Measurements from ENCODE around the gene DYNLT2B. TPM values are rescaled to one million over a fixed set of nuclear protein-coding genes. Genes with fewer than 3 reads are reported as not detected.

DYNLT2B gene
- total and polyA plus RNA-seq, 11 donors = 1.9 to 8.8 (median 3.6) TPM

GRCh38 chr3:196263819-196264218 lies 54.2 kb downstream of the DYNLT2B start:
- peaks cover 0 to 91% (median 70%) of the 10 kb centered on the region in 9 donors for H3K36me3 ChIP-seq
- peaks cover 0 to 8% (median 0%) of the 10 kb centered on the region in 12 donors for H3K4me1 ChIP-seq
- no peak overlapping the region for H3K4me3 ChIP-seq
- intact Hi-C loops (cut with DNase I) = no loop called here
- ATAC-seq (no peak), DNase-seq (no peak)
- H3K27ac ChIP-seq = no peak overlapping the region
- TF ChIP-seq CTCF (IDR thresholded peaks at IDR 0.05) (no peak), POLR2A (IDR thresholded peaks at IDR 0.05) (no peak)
- no peaks in the 10 kb centered on the region for H3K27me3 ChIP-seq
- H3K9me3 ChIP-seq = peaks cover 0 to 5% (median 0%) of the 10 kb centered on the region in 12 donors
- 95 to 97% (median 96%) methylated on average over 7 of the region's 7 CpGs for WGBS, 4 donors

- H3K27me3 ChIP-seq = no peaks in the 10 kb centered on the region
- H3K36me3 ChIP-seq = peaks cover 0 to 88% (median 59%) of the 10 kb centered on the region in 9 donors
- no peak overlapping the region for H3K27ac ChIP-seq
- intact Hi-C loops (cut with DNase I) = no loop called here
- ATAC-seq (no peak), DNase-seq (no peak)
- TF ChIP-seq CTCF (IDR thresholded peaks at IDR 0.05) (no peak), POLR2A (IDR thresholded peaks at IDR 0.05) (no peak)
- H3K4me3 ChIP-seq = no peak overlapping the region
- WGBS, 4 donors = 98 to 99% (median 98%) methylated on average over 4 of the region's 4 CpGs
- H3K4me1 ChIP-seq = no peaks in the 10 kb centered on the region
- peaks cover 0 to 5% (median 0%) of the 10 kb centered on the region in 12 donors for H3K9me3 ChIP-seq
Observed at GRCh38 chr3:196260784-196261183, 57.3 kb downstream of the DYNLT2B start.

- Histone ChIP-seq H3K4me1 (no peaks in the 10 kb centered on the region), H3K9me3 (peaks cover 0 to 1% (median 0%) of the 10 kb centered on the region in 12 donors), H3K36me3 (peaks cover 0 to 72% (median 43%) of the 10 kb centered on the region in 9 donors), H3K4me3 (no peak overlapping the region), H3K27me3 (no peaks in the 10 kb centered on the region), H3K27ac (no peak overlapping the region)
- no peak for TF ChIP-seq CTCF (IDR thresholded peaks at IDR 0.05)
- TF ChIP-seq POLR2A (IDR thresholded peaks at IDR 0.05) = no peak
- WGBS, 4 donors = 60 to 79% (median 73%) methylated on average over 1 of the region's 1 CpG
- DNase-seq (no peak), ATAC-seq (no peak)
- intact Hi-C loops (cut with DNase I) = loop anchor here in 2 of 10 donors (10.0 kb wide), 2 partner anchors 179 to 429 kb away; partner anchors contain the start of gene UBXN7 (in 1 of the 2)
Observed at GRCh38 chr3:196255776-196256175, 62.3 kb downstream of the DYNLT2B start.

GRCh38 chr3:196254376-196255283 lies 63.4 kb downstream of the DYNLT2B start:
- WGBS, 4 donors = 67 to 85% (median 82%) methylated on average over 5 of the region's 5 CpGs
- peaks cover 0 to 63% (median 37%) of the 10 kb centered on the region in 9 donors for H3K36me3 ChIP-seq

More at GRCh38 chr3:196254376-196255283, 63.4 kb downstream of the DYNLT2B start:
- ATAC-seq = no peak
- Histone ChIP-seq H3K4me1 (no peaks in the 10 kb centered on the region), H3K4me3 (no peak overlapping the region), H3K27me3 (no peaks in the 10 kb centered on the region), H3K27ac (no peak overlapping the region), H3K9me3 (no peaks in the 10 kb centered on the region)
- TF ChIP-seq CTCF (IDR thresholded peaks at IDR 0.05) (no peak), POLR2A (IDR thresholded peaks at IDR 0.05) (no peak)
- intact Hi-C loops (cut with DNase I) = loop anchor here in 8 of 10 donors (5.0 to 10.0 kb wide), 4 partner anchors 180 to 430 kb away; partner anchors contain the start of genes SMCO1 (in 4 of the 8) and UBXN7 (in 1 of the 8)
- no peak for DNase-seq
